GM12874 (cell line): Measurements from ENCODE around the gene CLDN20.
A peak's percentile ranks its signal among the peaks of the same experiment; 100 is the strongest.

Source experiments
- CTCF ChIP-seq: IDR thresholded peaks from 2 replicates; pipeline ENCODE4 v1.5.1; 2011; ENCODE audit warnings: low read depth, mild to moderate bottlenecking, control low read depth, low read length, moderate library complexity; ENCODE audit not compliant: insufficient read depth

The CLDN20 gene

GRCh38 chr6:155246825-155247224 is 17.0 kb upstream of the CLDN20 start:
- TF ChIP-seq CTCF = no peak

- no peak for TF ChIP-seq CTCF
These were observed 16.2 kb upstream of the CLDN20 start for GRCh38 chr6:155247618-155248007.

GRCh38 chr6:155248008-155249001 is 15.5 kb upstream of the CLDN20 start:
- peak; percentile 44; the same call in 1 of the 2 replicates for TF ChIP-seq CTCF

- no peak for TF ChIP-seq CTCF
These were observed 13.0 kb upstream of the CLDN20 start for GRCh38 chr6:155250701-155251381.

- TF ChIP-seq CTCF = no peak
These were observed 11.2 kb upstream of the CLDN20 start for GRCh38 chr6:155252581-155252980.

- no peak for TF ChIP-seq CTCF
These were observed 10.5 kb upstream of the CLDN20 start for GRCh38 chr6:155253337-155253736.

- no peak for TF ChIP-seq CTCF
These were observed 9.7 kb upstream of the CLDN20 start for GRCh38 chr6:155254139-155254538.
